Endothelial cell of umbilical vein (primary cell): ENCODE results near the gene RALGAPB.

ENCODE experiments used
- FOS ChIP-seq: IDR thresholded peaks from 2 replicates; pipeline ENCODE4 v1.6.1; 2011; ENCODE audit warnings: mild to moderate bottlenecking, low read length, moderate library complexity, borderline replicate concordance; ENCODE audit not compliant: insufficient read depth
- JUN ChIP-seq: IDR thresholded peaks from 2 replicates; pipeline ENCODE4 v1.6.1; 2011; ENCODE audit warnings: borderline replicate concordance, low read depth; ENCODE audit not compliant: insufficient read length, insufficient read depth
- MYC ChIP-seq: IDR thresholded peaks from one replicate; pipeline ENCODE4 v1.6.1; 2011; ENCODE audit warnings: mild to moderate bottlenecking, low read depth, low read length
- POLR2A ChIP-seq: IDR thresholded peaks from 2 replicates; pipeline ENCODE4 v1.6.1; 2012; ENCODE audit warnings: low read depth, mild to moderate bottlenecking, control low read depth, low read length
- TF ChIP-seq, protein P1 (sequence below), 2 donors: IDR thresholded peaks; 1 replicate in 1 of 2; 2 replicates in 1 of 2; pipeline ENCODE4 v1.5.1; 2011; ENCODE audit warnings: low read length in 2 of 2, mild to moderate bottlenecking in 2 of 2, moderate library complexity in 2 of 2, control low read depth in 1 of 2, inconsistent platforms in 1 of 2, low read depth in 1 of 2; ENCODE audit not compliant: insufficient read depth in 1 of 2; ENCODE audit errors: extremely low read depth in 1 of 2
- TF ChIP-seq, protein P2 (sequence below): IDR thresholded peaks from 2 replicates; pipeline ENCODE4 v1.6.1; 2011; ENCODE audit not compliant: insufficient read depth, insufficient read length

DNA sequence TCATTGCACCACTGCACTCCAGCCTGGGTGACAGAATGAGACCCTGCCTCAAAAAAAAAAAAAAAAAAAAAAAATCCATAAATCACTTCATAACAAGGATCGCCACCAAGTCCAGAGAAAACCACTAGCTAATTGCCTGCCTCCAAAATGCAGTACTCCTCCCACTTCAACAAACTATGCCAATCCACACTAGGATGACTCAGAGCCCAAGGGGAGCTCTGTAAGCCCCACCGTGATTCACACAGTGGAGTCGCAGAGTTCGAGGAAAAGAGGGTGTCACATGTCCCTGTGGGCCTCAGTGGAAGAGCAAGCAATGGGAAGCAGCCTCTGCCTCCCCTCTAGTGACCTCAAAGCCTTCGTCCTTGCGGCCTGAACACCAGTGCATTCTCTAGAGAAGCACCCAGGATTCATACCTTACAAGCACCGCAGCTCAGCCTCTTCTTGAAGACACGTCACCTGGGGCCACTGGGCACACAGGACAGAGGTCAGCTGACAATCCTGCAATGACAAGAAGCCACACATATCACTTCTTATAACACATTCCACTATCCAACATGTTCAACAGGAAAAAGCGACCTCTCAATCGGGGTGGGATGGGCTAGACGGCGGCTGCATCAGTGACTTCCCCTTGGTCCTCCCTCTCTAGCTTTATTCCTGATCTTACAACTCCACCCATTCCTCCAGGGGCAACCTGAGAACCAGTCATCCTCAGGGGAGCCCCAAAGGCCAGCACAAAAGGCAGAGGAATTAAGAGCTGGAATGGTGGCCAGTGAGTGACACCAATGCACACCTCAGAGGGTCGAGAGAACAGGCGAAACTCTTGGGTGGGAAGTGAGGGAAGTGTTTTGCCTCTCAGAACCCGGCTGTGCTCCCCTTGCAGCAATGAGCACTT, 46.4 kb upstream of the RALGAPB start:
- TF ChIP-seq, protein P1, sequence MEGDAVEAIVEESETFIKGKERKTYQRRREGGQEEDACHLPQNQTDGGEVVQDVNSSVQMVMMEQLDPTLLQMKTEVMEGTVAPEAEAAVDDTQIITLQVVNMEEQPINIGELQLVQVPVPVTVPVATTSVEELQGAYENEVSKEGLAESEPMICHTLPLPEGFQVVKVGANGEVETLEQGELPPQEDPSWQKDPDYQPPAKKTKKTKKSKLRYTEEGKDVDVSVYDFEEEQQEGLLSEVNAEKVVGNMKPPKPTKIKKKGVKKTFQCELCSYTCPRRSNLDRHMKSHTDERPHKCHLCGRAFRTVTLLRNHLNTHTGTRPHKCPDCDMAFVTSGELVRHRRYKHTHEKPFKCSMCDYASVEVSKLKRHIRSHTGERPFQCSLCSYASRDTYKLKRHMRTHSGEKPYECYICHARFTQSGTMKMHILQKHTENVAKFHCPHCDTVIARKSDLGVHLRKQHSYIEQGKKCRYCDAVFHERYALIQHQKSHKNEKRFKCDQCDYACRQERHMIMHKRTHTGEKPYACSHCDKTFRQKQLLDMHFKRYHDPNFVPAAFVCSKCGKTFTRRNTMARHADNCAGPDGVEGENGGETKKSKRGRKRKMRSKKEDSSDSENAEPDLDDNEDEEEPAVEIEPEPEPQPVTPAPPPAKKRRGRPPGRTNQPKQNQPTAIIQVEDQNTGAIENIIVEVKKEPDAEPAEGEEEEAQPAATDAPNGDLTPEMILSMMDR (IDR thresholded peaks at IDR 0.05; ENCODE audit: extremely low read depth in 1 of 2, insufficient read depth in 1 of 2, low read depth in 1 of 2, low read length in 2 of 2): no peak
- TF ChIP-seq, protein P2, sequence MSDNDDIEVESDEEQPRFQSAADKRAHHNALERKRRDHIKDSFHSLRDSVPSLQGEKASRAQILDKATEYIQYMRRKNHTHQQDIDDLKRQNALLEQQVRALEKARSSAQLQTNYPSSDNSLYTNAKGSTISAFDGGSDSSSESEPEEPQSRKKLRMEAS: no peak
- TF ChIP-seq JUN: no peak
- TF ChIP-seq FOS: no peak
- TF ChIP-seq POLR2A: no peak
- TF ChIP-seq MYC: no peak
